ENCODE data around the gene CDC45.
"Not testable (repeated sequence)": the region's sequence is repeated elsewhere in the genome, so short reads cannot be mapped to it uniquely, and the experiment has no call there.

The CDC45 gene

DNA sequence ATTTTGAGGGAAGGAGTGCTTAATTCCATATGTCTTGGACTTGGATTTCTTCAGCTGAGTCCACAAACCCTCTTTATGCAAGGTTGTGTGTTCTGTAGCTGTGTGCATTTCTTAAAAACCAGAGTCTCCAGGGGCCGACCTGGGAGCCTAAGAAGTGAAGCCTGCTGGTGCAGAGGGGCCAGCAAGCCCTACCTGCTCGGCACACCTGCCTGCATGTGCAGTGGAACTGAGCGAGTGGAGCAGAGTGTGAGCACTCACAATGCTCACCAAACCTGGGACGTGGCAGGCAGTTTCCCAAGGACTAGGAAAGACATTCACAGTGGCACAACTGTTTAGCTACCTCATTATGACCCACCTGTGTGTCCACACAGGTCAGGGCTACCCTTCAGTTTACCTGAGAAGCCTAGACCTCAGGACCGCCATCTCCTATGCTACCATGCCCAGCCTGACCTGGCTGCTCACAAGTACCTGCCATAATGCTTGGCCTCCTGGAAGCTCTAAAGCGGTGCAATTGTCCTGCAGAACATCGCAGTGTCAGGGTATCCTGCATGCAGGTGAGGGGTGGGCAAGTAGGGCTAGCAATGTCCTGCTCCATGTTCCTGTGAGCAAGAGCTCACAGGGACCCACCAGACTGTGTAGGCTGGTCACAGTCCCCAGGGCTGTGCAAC lies 36.0 kb upstream of the CDC45 start:
- Histone ChIP-seq H3K18ac (ENCODE audit: low read depth in 1 of 2, low read length in 2 of 2) (no peak overlapping the region), H2AK5ac (ENCODE audit: low read length, severe bottlenecking) (no peak overlapping the region), H3K79me1 (replicated peaks; ENCODE audit: low read length, poor library complexity, severe bottlenecking) (peaks cover 25% of the 10 kb centered on the region), H3K14ac (ENCODE audit: low read length in 2 of 2) (no peak overlapping the region), H3K4me3 (ENCODE audit: insufficient read depth in 1 of 2, low read depth in 1 of 2, low read length in 2 of 2) (no peak overlapping the region), H2AFZ (ENCODE audit: low read depth, low read length) (no peak overlapping the region), H2BK12ac (ENCODE audit: low read length in 2 of 2) (no peak overlapping the region), H3K36me3 (ENCODE audit: control insufficient read depth in 1 of 2, insufficient read depth in 2 of 2, low read depth in 1 of 2, low read length in 2 of 2) (peaks cover 17 to 40% of the 10 kb centered on the region in 2 experiments), H2BK5ac (ENCODE audit: low read depth, low read length, poor library complexity, severe bottlenecking) (no peak overlapping the region), H3K9me3 (ENCODE audit: control insufficient read depth, low read length) (no peaks in the 10 kb centered on the region), H3K9ac (ENCODE audit: low read length) (no peak overlapping the region), H2BK15ac (ENCODE audit: low read depth, poor library complexity, severe bottlenecking) (no peak overlapping the region), H4K8ac (ENCODE audit: low read length) (no peak overlapping the region), H3K4me2 (ENCODE audit: low read length, poor library complexity, severe bottlenecking) (no peak overlapping the region), H2BK120ac (ENCODE audit: low read depth, low read length) (no peak overlapping the region), H3K4ac (ENCODE audit: low read depth in 1 of 2, low read length in 2 of 2) (no peak overlapping the region), H3K27me3 (ENCODE audit: control insufficient read depth in 1 of 2, insufficient read depth in 1 of 2, low read length in 2 of 2) (no peaks in the 10 kb centered on the region), H3K23ac (ENCODE audit: low read length in 2 of 2) (no peak overlapping the region), H3K4me1 (ENCODE audit: control insufficient read depth, insufficient read depth, low read depth, low read length) (peaks cover 12% of the 10 kb centered on the region), H3K27ac (ENCODE audit: low read length, poor library complexity, severe bottlenecking) (no peak overlapping the region), H4K91ac (ENCODE audit: low read length) (no peak overlapping the region)
- DNase-seq, result no peak
- WGBS, result 83% methylated on average over 7 of the region's 7 CpGs

DNA sequence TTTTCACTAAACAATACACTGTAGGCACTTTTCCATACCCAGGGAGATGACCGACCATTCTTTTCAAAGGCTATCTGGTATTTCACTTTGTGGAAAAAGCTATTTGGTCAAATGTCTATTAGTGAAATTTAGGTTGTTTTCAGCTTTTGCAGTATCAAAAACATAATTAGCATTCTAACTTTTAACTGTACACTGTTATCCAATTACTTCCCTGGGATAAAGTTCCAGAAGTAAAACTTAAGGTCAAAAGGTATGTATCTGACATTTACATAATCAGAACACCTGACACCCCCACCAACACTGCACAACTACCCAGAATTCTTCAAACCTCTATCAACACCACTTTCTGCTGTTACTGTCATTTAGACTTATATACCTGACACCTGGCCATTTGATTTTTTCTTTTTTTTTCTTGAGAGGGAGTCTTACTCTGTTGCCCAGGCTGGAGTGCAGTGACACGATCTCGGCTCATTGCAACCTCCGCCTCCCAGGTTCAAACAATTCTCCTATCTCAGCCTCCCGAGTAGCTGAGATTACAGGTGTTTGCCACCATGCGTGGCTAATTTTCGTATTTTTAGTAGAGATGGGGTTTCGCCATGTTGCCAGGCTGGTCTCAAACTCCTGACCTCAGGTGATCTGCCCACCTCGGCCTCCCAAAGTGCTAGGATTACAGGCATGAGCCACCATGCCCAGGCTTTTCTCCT lies 34.3 kb upstream of the CDC45 start:
- H3K4me1 ChIP-seq (ENCODE audit: control insufficient read depth, insufficient read depth, low read depth, low read length), result peaks cover 13% of the 10 kb centered on the region
- H3K4me3 ChIP-seq (ENCODE audit: insufficient read depth in 1 of 2, low read depth in 1 of 2, low read length in 2 of 2); H3K27me3 ChIP-seq (ENCODE audit: control insufficient read depth in 1 of 2, insufficient read depth in 1 of 2, low read length in 2 of 2); DNase-seq; H4K8ac ChIP-seq (ENCODE audit: low read length); H2BK15ac ChIP-seq (ENCODE audit: low read depth, poor library complexity, severe bottlenecking); H3K9ac ChIP-seq (ENCODE audit: low read length); H2BK5ac ChIP-seq (ENCODE audit: low read depth, low read length, poor library complexity, severe bottlenecking); H2AFZ ChIP-seq (ENCODE audit: low read depth, low read length); H3K18ac ChIP-seq (ENCODE audit: low read depth in 1 of 2, low read length in 2 of 2); H3K23ac ChIP-seq (ENCODE audit: low read length in 2 of 2); H3K4me2 ChIP-seq (ENCODE audit: low read length, poor library complexity, severe bottlenecking); H2BK120ac ChIP-seq (ENCODE audit: low read depth, low read length); H2BK12ac ChIP-seq (ENCODE audit: low read length in 2 of 2); H2AK5ac ChIP-seq (ENCODE audit: low read length, severe bottlenecking); H3K9me3 ChIP-seq (ENCODE audit: control insufficient read depth, low read length); H3K14ac ChIP-seq (ENCODE audit: low read length in 2 of 2); H3K27ac ChIP-seq (ENCODE audit: low read length, poor library complexity, severe bottlenecking); H4K91ac ChIP-seq (ENCODE audit: low read length); H3K4ac ChIP-seq (ENCODE audit: low read depth in 1 of 2, low read length in 2 of 2): not testable (repeated sequence)
- H3K79me1 ChIP-seq (replicated peaks; ENCODE audit: low read length, poor library complexity, severe bottlenecking), result peaks cover 27% of the 10 kb centered on the region
- peaks cover 19 to 52% of the 10 kb centered on the region in 2 experiments for H3K36me3 ChIP-seq (ENCODE audit: control insufficient read depth in 1 of 2, insufficient read depth in 2 of 2, low read depth in 1 of 2, low read length in 2 of 2)
- 98% methylated on average over 7 of the region's 9 CpGs for WGBS

- H3K4me3 ChIP-seq (ENCODE audit: insufficient read depth in 1 of 2, low read depth in 1 of 2, low read length in 2 of 2), result peak overlapping the region; percentile 94 to 98
- H3K36me3 ChIP-seq (ENCODE audit: control insufficient read depth in 1 of 2, insufficient read depth in 2 of 2, low read depth in 1 of 2, low read length in 2 of 2), result peaks cover 20 to 55% of the 10 kb centered on the region in 2 experiments
- H3K4me1 ChIP-seq (ENCODE audit: control insufficient read depth, insufficient read depth, low read depth, low read length), result peaks cover 13% of the 10 kb centered on the region
- DNase-seq, result peak; percentile 22
- H3K27me3 ChIP-seq (ENCODE audit: control insufficient read depth in 1 of 2, insufficient read depth in 1 of 2, low read length in 2 of 2), result no peaks in the 10 kb centered on the region
- H2BK12ac ChIP-seq (ENCODE audit: low read length in 2 of 2), result no peak overlapping the region
- peaks cover 19% of the 10 kb centered on the region for H3K79me1 ChIP-seq (replicated peaks; ENCODE audit: low read length, poor library complexity, severe bottlenecking)
- H2BK15ac ChIP-seq (ENCODE audit: low read depth, poor library complexity, severe bottlenecking), result peak overlapping the region; percentile 50
- H4K91ac ChIP-seq (ENCODE audit: low read length), result no peak overlapping the region
- no peak overlapping the region for H2AK5ac ChIP-seq (ENCODE audit: low read length, severe bottlenecking)
- H3K4ac ChIP-seq (ENCODE audit: low read depth in 1 of 2, low read length in 2 of 2), result peak overlapping the region; percentile 46 to 57
- no peak overlapping the region for H3K23ac ChIP-seq (ENCODE audit: low read length in 2 of 2)
- H4K8ac ChIP-seq (ENCODE audit: low read length), result no peak overlapping the region
- H3K14ac ChIP-seq (ENCODE audit: low read length in 2 of 2), result peak overlapping the region in 1 of 2 experiments; percentile 69
- H2AFZ ChIP-seq (ENCODE audit: low read depth, low read length), result no peak overlapping the region
- 25% methylated on average over 22 of the region's 22 CpGs for WGBS
- H2BK120ac ChIP-seq (ENCODE audit: low read depth, low read length), result no peak overlapping the region
- H3K18ac ChIP-seq (ENCODE audit: low read depth in 1 of 2, low read length in 2 of 2), result peak overlapping the region in 1 of 2 experiments; percentile 97
- peak overlapping the region; percentile 67 for H3K4me2 ChIP-seq (ENCODE audit: low read length, poor library complexity, severe bottlenecking)
- peak overlapping the region; percentile 27 for H3K27ac ChIP-seq (ENCODE audit: low read length, poor library complexity, severe bottlenecking)
- H2BK5ac ChIP-seq (ENCODE audit: low read depth, low read length, poor library complexity, severe bottlenecking), result no peak overlapping the region
- H3K9ac ChIP-seq (ENCODE audit: low read length), result peak overlapping the region; percentile 94
- H3K9me3 ChIP-seq (ENCODE audit: control insufficient read depth, low read length), result no peaks in the 10 kb centered on the region
Measured at GRCh38 chr22:19446603-19447329, 33.0 kb upstream of the CDC45 start.
